GM11168 (cell line): ENCODE results near the gene WIZ.

Source experiments
- in situ Hi-C: fragments of 300-500 bp; cut with MboI; formaldehyde crosslinking; loops from one replicate; pipeline ENCODE4 v1.12.0; 2022; ENCODE audit warnings: low sequenced_read_pairs; ENCODE audit not compliant: unreplicated experiment

The WIZ gene

DNA sequence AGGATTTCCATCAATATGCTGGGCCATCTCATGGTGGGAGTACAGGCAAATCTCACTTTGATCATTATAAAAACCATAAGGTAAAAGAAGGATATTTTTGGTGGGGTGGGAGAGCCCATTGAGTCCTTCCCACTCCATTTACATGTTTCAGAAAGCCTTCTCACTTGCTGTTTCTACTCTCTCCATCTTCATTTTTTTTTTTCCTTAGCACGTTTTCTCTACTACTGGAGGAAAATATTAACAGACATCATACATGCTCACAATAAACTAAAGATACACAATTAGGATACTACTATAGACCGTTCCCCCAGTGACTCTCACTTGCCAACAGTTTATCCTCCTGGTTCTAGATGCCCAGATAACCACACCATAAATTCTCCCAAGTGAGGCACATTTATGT, 68.3 kb downstream of the WIZ start:
- in situ Hi-C loops: no loop called here

DNA sequence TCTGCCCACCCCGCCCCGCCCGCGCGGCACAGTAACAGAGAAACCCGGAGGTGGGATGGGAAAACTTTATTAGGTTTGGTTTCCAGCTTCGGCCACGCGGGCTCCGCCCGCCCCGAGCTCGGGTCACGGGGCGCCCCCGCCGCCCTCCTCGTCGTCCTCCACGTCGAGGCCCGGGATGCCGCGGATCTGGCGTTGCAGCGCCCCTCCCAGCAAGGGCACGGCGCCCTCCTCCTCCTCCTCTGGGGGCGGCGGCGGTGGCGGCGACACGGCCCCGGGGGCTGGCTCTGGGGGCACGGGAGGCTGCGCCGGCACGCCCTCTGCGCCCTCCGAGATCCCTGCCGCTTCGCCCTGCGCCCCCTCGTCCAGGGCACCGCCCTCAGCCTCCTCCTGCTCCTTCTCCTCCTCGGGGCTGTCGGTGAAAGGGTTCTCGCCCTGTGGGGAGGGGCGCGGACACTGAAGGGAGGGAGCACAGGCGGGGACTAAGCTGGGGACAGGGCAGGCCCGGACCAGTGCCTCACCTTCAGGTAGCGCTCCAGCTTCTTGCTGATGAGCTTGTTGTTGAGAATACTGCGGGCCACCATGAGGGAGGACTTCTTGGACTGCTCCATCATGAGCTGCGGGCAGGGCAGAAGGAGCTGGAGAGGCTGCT, 69.6 kb downstream of the WIZ start:
- in situ Hi-C loops: no loop called here

DNA sequence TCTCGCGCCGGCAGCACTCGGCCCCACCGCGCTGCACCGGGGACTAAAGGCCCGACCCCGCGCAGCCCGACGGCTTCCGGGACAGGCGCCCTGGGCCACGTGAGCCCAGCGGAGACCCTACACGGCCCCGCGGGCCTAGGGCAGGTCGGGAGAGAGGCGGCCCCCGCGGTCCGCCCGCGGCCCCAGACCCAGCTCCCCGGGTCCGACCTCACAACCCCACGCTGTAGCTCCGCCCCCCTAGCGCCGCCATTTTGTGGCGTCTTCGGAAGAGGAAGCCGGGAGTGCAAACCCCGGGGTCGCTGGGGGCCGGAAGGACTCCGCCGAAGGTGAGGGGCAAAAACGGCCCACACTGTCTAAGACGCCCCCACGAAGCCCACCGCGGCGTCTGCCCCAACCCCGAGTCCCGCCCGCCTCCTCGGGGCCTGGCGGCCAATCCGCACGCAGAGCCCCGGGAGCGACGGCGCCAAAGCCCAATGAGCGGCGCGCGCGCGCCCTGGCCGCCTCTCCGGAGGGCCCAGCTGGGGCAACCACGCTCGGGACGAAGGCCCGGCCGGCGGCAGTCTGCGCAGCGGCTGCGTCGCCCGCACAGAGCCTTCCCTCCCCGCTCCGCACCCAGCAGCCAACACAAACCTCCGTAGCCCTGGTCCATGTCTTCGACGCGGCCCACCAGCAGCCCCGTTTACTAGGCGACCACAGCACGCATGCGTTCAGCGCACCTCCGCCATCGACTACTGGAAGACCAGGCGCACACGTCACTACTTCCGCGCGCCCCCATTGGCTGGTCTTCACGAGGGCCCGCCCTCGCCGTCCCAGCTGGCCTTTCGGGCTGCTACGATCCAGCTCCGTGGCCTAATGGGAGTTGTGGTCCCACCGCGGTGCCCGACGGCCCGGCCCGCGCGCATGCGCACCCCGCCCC, 70.4 kb downstream of the WIZ start, which contains the start of gene AKAP8:
Gene AKAP8 (minus strand): TSS at position 705 of the 916 bp plus-strand sequence. CDS start 56 bp downstream, at position 649.
- in situ Hi-C loops: no loop called here

GRCh38 chr19:15378534-15379082, 71.1 kb downstream of the WIZ start:
- in situ Hi-C loops: no loop called here

GRCh38 chr19:15374796-15375440, 74.8 kb downstream of the WIZ start:
- in situ Hi-C loops: no loop called here

DNA sequence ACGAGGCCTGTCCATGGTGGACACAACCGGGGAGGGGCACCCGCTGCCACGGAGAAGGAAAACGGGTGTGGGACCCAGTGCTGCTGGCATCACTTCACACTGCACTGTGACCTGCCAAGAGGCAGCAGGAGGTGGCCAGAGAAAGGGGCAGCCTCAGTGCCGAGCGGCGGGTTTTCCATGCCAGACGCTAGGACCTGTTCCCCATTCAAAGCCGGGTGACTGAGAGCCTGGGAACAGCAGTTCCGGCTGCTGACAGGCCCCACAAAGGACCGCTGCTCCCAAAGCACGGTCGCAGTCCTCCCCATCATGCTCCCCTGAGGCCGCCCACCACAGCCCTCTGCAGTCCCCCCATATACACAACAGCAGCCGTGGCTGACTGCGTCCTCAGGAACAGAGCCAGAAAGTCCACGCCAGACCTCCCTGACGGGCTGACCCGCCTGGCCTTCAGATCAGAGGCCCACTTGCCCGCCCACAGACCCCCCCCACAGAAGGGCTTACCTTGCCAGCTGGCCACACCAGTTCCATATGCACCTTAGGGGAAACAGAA, 75.6 kb downstream of the WIZ start:
- in situ Hi-C loops: no loop called here

GRCh38 chr19:15373644-15374043, 76.1 kb downstream of the WIZ start:
- in situ Hi-C loops: no loop called here

GRCh38 chr19:15372891-15373301, 76.9 kb downstream of the WIZ start:
- in situ Hi-C loops: no loop called here

- in situ Hi-C loops: no loop called here
Measured at GRCh38 chr19:15372470-15372869, 77.3 kb downstream of the WIZ start.

DNA sequence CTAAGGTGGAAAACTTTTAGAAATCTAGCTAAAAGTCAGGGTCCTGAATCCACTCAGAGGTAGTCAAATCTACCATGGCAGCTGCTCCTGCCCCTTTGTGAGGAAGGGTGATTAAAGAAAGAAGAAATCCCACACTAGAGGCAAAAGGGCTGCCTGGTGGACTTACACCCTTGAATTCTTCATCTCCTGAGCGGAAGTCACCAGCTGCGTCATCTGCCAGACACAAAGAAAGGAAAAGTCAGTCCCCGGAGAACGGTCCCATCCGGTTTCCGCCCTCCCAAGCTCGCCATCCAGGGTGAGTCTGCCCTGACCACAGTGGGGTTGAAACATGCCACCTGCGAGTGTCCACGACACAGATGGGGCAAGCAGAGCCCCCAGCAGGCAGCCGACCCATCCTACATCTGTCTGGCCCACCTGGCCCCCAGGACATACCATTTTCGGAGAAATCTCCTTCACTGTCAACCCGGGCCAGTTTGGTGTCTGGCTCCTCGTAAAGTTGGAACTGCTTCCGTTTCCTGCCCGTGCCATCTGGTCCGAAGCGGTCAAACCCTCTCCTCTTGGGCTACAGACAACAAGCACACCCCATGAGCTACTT, 77.9 kb downstream of the WIZ start:
- in situ Hi-C loops: no loop called here

GRCh38 chr19:15371119-15371518, 78.6 kb downstream of the WIZ start:
- in situ Hi-C loops: no loop called here
